ENCODE results near the gene TP53.

Gene TP53

DNA sequence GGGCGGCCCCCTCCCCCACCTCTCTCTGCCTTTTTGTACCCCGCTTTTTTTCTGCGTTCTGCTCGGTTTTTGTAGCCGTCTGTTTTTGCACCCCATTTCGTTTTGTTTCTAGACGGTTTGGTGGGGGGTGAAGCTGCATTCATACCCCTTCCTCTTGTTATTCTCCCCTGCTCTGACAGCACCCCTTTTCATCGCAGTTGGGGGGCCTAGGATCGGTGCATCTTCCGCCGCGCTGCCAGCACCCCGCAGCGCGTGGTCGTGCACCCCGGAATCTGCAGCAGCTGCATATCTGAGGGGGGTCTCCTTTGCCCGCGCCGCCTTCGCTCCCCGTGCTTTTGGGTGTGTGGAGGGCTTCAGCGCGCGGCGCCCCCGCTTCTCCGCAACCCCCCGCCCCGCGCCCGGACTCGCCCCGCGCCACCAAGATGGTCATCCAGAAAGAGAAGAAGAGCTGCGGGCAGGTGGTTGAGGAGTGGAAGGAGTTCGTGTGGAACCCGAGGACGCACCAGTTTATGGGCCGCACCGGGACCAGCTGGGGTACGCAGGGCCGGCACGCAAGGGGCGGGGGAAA, 36.1 kb downstream of the TP53 start:
- Histone ChIP-seq H3K27ac (no peak overlapping the region), H3K9ac (no peak overlapping the region), H3K27me3 (ENCODE audit: insufficient read depth, low read depth) (no peaks in the 10 kb centered on the region), H4K20me1 (ENCODE audit: insufficient read depth) (no peaks in the 10 kb centered on the region), H3K79me2 (ENCODE audit: insufficient read depth, low read depth) (no peaks in the 10 kb centered on the region), H2AFZ (ENCODE audit: low read depth) (no peak overlapping the region), H3K36me3 (ENCODE audit: insufficient read depth) (no peaks in the 10 kb centered on the region), H3K4me2 (no peak overlapping the region), H3K4me3 (IDR thresholded peaks at IDR 0.05; ENCODE audit: insufficient read depth, low read depth, low read length) (no peak overlapping the region), H3K4me1 (ENCODE audit: low read depth, poor library complexity, severe bottlenecking) (no peaks in the 10 kb centered on the region)
- no peak for TF ChIP-seq CTCF (conservative IDR thresholded peaks at IDR 0.05; ENCODE audit: low read depth, low read length)

GRCh38 chr17:7650509-7651096, 36.7 kb downstream of the TP53 start, which contains the start of gene ATP1B2:
ATP1B2 (plus strand) TSS chr17:7650926; CDS start chr17:7651519, 593 bp downstream.
- no peak within 1 kb of the TSS for H3K9ac ChIP-seq
- no peak within 1 kb of the TSS for H2AFZ ChIP-seq (ENCODE audit: low read depth)
- H4K20me1 ChIP-seq (ENCODE audit: insufficient read depth) = no peaks in the 10 kb centered on the region
- no peak for TF ChIP-seq CTCF (conservative IDR thresholded peaks at IDR 0.05; ENCODE audit: low read depth, low read length)
- H3K36me3 ChIP-seq (ENCODE audit: insufficient read depth) = no peaks in the 10 kb centered on the region
- no peak within 1 kb of the TSS for H3K4me3 ChIP-seq (IDR thresholded peaks at IDR 0.05; ENCODE audit: insufficient read depth, low read depth, low read length)
- no peak within 1 kb of the TSS for H3K4me2 ChIP-seq
- no peaks in the 10 kb centered on the region for H3K27me3 ChIP-seq (ENCODE audit: insufficient read depth, low read depth)
- H3K79me2 ChIP-seq (ENCODE audit: insufficient read depth, low read depth) = no peaks in the 10 kb centered on the region
- H3K27ac ChIP-seq = no peak within 1 kb of the TSS
- no peaks in the 10 kb centered on the region for H3K4me1 ChIP-seq (ENCODE audit: low read depth, poor library complexity, severe bottlenecking)

- Histone ChIP-seq H2AFZ (ENCODE audit: low read depth) (no peak overlapping the region), H3K36me3 (ENCODE audit: insufficient read depth) (no peaks in the 10 kb centered on the region), H3K79me2 (ENCODE audit: insufficient read depth, low read depth) (no peaks in the 10 kb centered on the region), H4K20me1 (ENCODE audit: insufficient read depth) (no peaks in the 10 kb centered on the region), H3K27me3 (ENCODE audit: insufficient read depth, low read depth) (no peaks in the 10 kb centered on the region), H3K27ac (no peak overlapping the region), H3K4me1 (ENCODE audit: low read depth, poor library complexity, severe bottlenecking) (no peaks in the 10 kb centered on the region), H3K4me2 (no peak overlapping the region), H3K4me3 (IDR thresholded peaks at IDR 0.05; ENCODE audit: insufficient read depth, low read depth, low read length) (no peak overlapping the region), H3K9ac (no peak overlapping the region)
- no peak for TF ChIP-seq CTCF (conservative IDR thresholded peaks at IDR 0.05; ENCODE audit: low read depth, low read length)
Measured at GRCh38 chr17:7647018-7647417, 40.3 kb downstream of the TP53 start.

DNA sequence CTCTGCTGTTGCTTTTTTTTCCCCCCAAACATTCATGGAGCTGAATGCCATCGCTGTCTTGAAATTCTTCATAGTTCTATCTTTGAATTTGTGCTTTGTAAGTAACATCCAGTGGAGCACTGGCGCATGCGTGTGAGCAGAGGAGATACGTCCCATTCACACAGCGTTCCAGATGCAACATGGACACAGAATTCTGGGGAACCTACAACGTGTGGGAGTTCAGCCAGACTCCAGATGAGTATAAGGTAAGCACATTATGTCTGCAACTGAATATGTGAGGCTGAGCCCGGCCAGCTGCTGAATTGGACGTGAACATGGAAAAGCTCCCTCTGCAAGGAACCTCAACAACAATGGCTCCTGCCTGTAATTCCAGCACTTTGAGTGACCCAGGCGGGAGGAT, 40.8 kb downstream of the TP53 start:
- Histone ChIP-seq H2AFZ (ENCODE audit: low read depth) (no peak overlapping the region), H3K9ac (no peak overlapping the region), H3K79me2 (ENCODE audit: insufficient read depth, low read depth) (no peaks in the 10 kb centered on the region), H3K27me3 (ENCODE audit: insufficient read depth, low read depth) (no peaks in the 10 kb centered on the region), H3K4me1 (ENCODE audit: low read depth, poor library complexity, severe bottlenecking) (no peaks in the 10 kb centered on the region), H3K36me3 (ENCODE audit: insufficient read depth) (no peaks in the 10 kb centered on the region), H3K27ac (no peak overlapping the region), H4K20me1 (ENCODE audit: insufficient read depth) (no peaks in the 10 kb centered on the region), H3K4me2 (no peak overlapping the region), H3K4me3 (IDR thresholded peaks at IDR 0.05; ENCODE audit: insufficient read depth, low read depth, low read length) (no peak overlapping the region)
- no peak for TF ChIP-seq CTCF (conservative IDR thresholded peaks at IDR 0.05; ENCODE audit: low read depth, low read length)
